ENCODE measurements around the gene VAT1L.

- TF ChIP-seq, protein P1, sequence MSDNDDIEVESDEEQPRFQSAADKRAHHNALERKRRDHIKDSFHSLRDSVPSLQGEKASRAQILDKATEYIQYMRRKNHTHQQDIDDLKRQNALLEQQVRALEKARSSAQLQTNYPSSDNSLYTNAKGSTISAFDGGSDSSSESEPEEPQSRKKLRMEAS (IDR thresholded peaks at IDR 0.05), result no peak
- no peak for TF ChIP-seq EP300 (IDR thresholded peaks at IDR 0.05; ENCODE audit: borderline replicate concordance)
Measured at GRCh38 chr16:77761204-77761603, 27.2 kb upstream of the VAT1L start.
